T-helper 1 cell treated with Interleukin-12 subunit alpha and Interleukin-12 subunit beta and Interleukin-4 antibody, amounts not matched to agents 30 μg/mL and 1 μg/mL, for 36 hours (primary cell): ENCODE measurements around the gene RNF17.
"Not testable (repeated sequence)": the region's sequence is repeated elsewhere in the genome, so short reads cannot be mapped to it uniquely, and the experiment has no call there.

ENCODE experiments used
- H3K27ac Mint-ChIP-seq: one replicate; pipeline ENCODE4 v1.8.0; 2021; ENCODE audit warnings: mild to moderate bottlenecking, mixed read lengths
- H3K27me3 Mint-ChIP-seq: one replicate; pipeline ENCODE4 v1.8.0; 2021; ENCODE audit warnings: low read depth, mixed read lengths
- H3K36me3 Mint-ChIP-seq: one replicate; pipeline ENCODE4 v1.8.0; 2021; ENCODE audit warnings: low read depth, mixed read lengths
- H3K4me1 Mint-ChIP-seq: one replicate; pipeline ENCODE4 v1.8.0; 2021; ENCODE audit warnings: low read depth, mixed read lengths
- H3K4me3 Mint-ChIP-seq: one replicate; pipeline ENCODE4 v1.8.0; 2021; ENCODE audit warnings: mild to moderate bottlenecking, moderate library complexity, mixed read lengths
- H3K9me3 Mint-ChIP-seq: one replicate; pipeline ENCODE4 v1.8.0; 2021; ENCODE audit warnings: mixed read lengths

The RNF17 gene

GRCh38 chr13:24784319-24784718 lies 20.4 kb downstream of the RNF17 start:
- no peak overlapping the region for H3K4me3 Mint-ChIP-seq
- H3K36me3 Mint-ChIP-seq: no peaks in the 10 kb centered on the region
- no peak overlapping the region for H3K27ac Mint-ChIP-seq
- peaks cover 37% of the 10 kb centered on the region for H3K27me3 Mint-ChIP-seq
- H3K9me3 Mint-ChIP-seq: peaks cover 5% of the 10 kb centered on the region
- no peaks in the 10 kb centered on the region for H3K4me1 Mint-ChIP-seq

GRCh38 chr13:24788538-24788937 lies 24.6 kb downstream of the RNF17 start:
- H3K36me3 Mint-ChIP-seq: no peaks in the 10 kb centered on the region
- H3K4me3 Mint-ChIP-seq: no peak overlapping the region
- peaks cover 48% of the 10 kb centered on the region for H3K27me3 Mint-ChIP-seq
- H3K27ac Mint-ChIP-seq: no peak overlapping the region
- H3K4me1 Mint-ChIP-seq: no peaks in the 10 kb centered on the region
- H3K9me3 Mint-ChIP-seq: peaks cover 5% of the 10 kb centered on the region

GRCh38 chr13:24802074-24802473 lies 38.1 kb downstream of the RNF17 start:
- no peaks in the 10 kb centered on the region for H3K36me3 Mint-ChIP-seq
- H3K27me3 Mint-ChIP-seq: peaks cover 30% of the 10 kb centered on the region
- no peaks in the 10 kb centered on the region for H3K9me3 Mint-ChIP-seq
- H3K27ac Mint-ChIP-seq: no peak overlapping the region
- no peak overlapping the region for H3K4me3 Mint-ChIP-seq
- H3K4me1 Mint-ChIP-seq: no peaks in the 10 kb centered on the region

GRCh38 chr13:24821207-24821606 lies 57.2 kb downstream of the RNF17 start:
- Mint-ChIP-seq H3K4me1 (no peaks in the 10 kb centered on the region), H3K27ac (no peak overlapping the region), H3K4me3 (no peak overlapping the region), H3K27me3 (peaks cover 30% of the 10 kb centered on the region), H3K9me3 (peaks cover 12% of the 10 kb centered on the region), H3K36me3 (no peaks in the 10 kb centered on the region)

GRCh38 chr13:24822640-24823039 lies 58.7 kb downstream of the RNF17 start:
- Mint-ChIP-seq H3K36me3 (no peaks in the 10 kb centered on the region), H3K27me3 (peaks cover 25% of the 10 kb centered on the region), H3K4me3 (no peak overlapping the region), H3K4me1 (no peaks in the 10 kb centered on the region), H3K9me3 (peaks cover 12% of the 10 kb centered on the region), H3K27ac (no peak overlapping the region)

- H3K9me3 Mint-ChIP-seq: peaks cover 12% of the 10 kb centered on the region
- H3K27me3 Mint-ChIP-seq: peaks cover 26% of the 10 kb centered on the region
- H3K4me1 Mint-ChIP-seq, H3K36me3 Mint-ChIP-seq, H3K27ac Mint-ChIP-seq, H3K4me3 Mint-ChIP-seq: not testable (repeated sequence)
These were observed 59.2 kb downstream of the RNF17 start for GRCh38 chr13:24823122-24823710.

- H3K4me1 Mint-ChIP-seq: no peaks in the 10 kb centered on the region
These were observed 63.8 kb downstream of the RNF17 start for GRCh38 chr13:24827799-24828198.

GRCh38 chr13:24834902-24835510 lies 71.0 kb downstream of the RNF17 start:
- H3K36me3 Mint-ChIP-seq: no peaks in the 10 kb centered on the region
- H3K27me3 Mint-ChIP-seq: peaks cover 43% of the 10 kb centered on the region
- H3K9me3 Mint-ChIP-seq: no peaks in the 10 kb centered on the region
- no peaks in the 10 kb centered on the region for H3K4me1 Mint-ChIP-seq
- no peak overlapping the region for H3K27ac Mint-ChIP-seq
- no peak overlapping the region for H3K4me3 Mint-ChIP-seq

More at GRCh38 chr13:24827799-24828198, 63.8 kb downstream of the RNF17 start:
- Mint-ChIP-seq H3K4me3 (no peak overlapping the region), H3K9me3 (no peaks in the 10 kb centered on the region), H3K27ac (no peak overlapping the region), H3K27me3 (peaks cover 14% of the 10 kb centered on the region), H3K36me3 (no peaks in the 10 kb centered on the region)

- not testable (repeated sequence) for H3K36me3 Mint-ChIP-seq, H3K4me3 Mint-ChIP-seq, H3K4me1 Mint-ChIP-seq, H3K27ac Mint-ChIP-seq, H3K9me3 Mint-ChIP-seq
- peaks cover 44% of the 10 kb centered on the region for H3K27me3 Mint-ChIP-seq
These were observed 73.6 kb downstream of the RNF17 start for GRCh38 chr13:24837528-24837927.

GRCh38 chr13:24842549-24843274 lies 78.7 kb downstream of the RNF17 start:
- H3K27ac Mint-ChIP-seq: no peak overlapping the region
- H3K36me3 Mint-ChIP-seq: no peaks in the 10 kb centered on the region
- no peaks in the 10 kb centered on the region for H3K9me3 Mint-ChIP-seq
- no peaks in the 10 kb centered on the region for H3K4me1 Mint-ChIP-seq
- peaks cover 25% of the 10 kb centered on the region for H3K27me3 Mint-ChIP-seq
- H3K4me3 Mint-ChIP-seq: no peak overlapping the region

- Mint-ChIP-seq H3K36me3 (no peaks in the 10 kb centered on the region), H3K4me1 (no peaks in the 10 kb centered on the region), H3K27me3 (peaks cover 14% of the 10 kb centered on the region), H3K9me3 (no peaks in the 10 kb centered on the region), H3K27ac (no peak overlapping the region), H3K4me3 (no peak overlapping the region)
These were observed 87.6 kb downstream of the RNF17 start for GRCh38 chr13:24851546-24851945.

- no peak overlapping the region for H3K4me3 Mint-ChIP-seq
- no peaks in the 10 kb centered on the region for H3K36me3 Mint-ChIP-seq
- no peak overlapping the region for H3K27ac Mint-ChIP-seq
- peaks cover 26% of the 10 kb centered on the region for H3K27me3 Mint-ChIP-seq
- no peaks in the 10 kb centered on the region for H3K4me1 Mint-ChIP-seq
- no peaks in the 10 kb centered on the region for H3K9me3 Mint-ChIP-seq
These were observed 90.3 kb downstream of the RNF17 start for GRCh38 chr13:24854311-24854710.

- H3K4me1 Mint-ChIP-seq: no peaks in the 10 kb centered on the region
- H3K27ac Mint-ChIP-seq: no peak overlapping the region
- no peaks in the 10 kb centered on the region for H3K9me3 Mint-ChIP-seq
- no peaks in the 10 kb centered on the region for H3K36me3 Mint-ChIP-seq
- H3K4me3 Mint-ChIP-seq: no peak overlapping the region
- peaks cover 18% of the 10 kb centered on the region for H3K27me3 Mint-ChIP-seq
These were observed 95.0 kb downstream of the RNF17 start for GRCh38 chr13:24858953-24859352.

GRCh38 chr13:24860770-24861169 lies 96.8 kb downstream of the RNF17 start:
- H3K27me3 Mint-ChIP-seq: peaks cover 22% of the 10 kb centered on the region
- H3K36me3 Mint-ChIP-seq: no peaks in the 10 kb centered on the region

More at GRCh38 chr13:24860770-24861169, 96.8 kb downstream of the RNF17 start:
- Mint-ChIP-seq H3K9me3 (no peaks in the 10 kb centered on the region), H3K27ac (no peak overlapping the region), H3K4me3 (no peak overlapping the region), H3K4me1 (no peaks in the 10 kb centered on the region)
